HepG2 (cell line): ENCODE data around the gene GLYR1. TPM values are rescaled to one million over a fixed set of nuclear protein-coding genes. Genes with fewer than 3 reads are reported as not detected.

Experiments used
- FOXO4 ChIP-seq: sonication (generic); formaldehyde crosslinking; conservative IDR thresholded peaks from 2 replicates; pipeline ENCODE4 v1.8.1; 2023; ENCODE audit warnings: missing genetic modification reagents
- SOX13 ChIP-seq, 3 experiments: fragments of 450-650 bp in 1 of 3; sonication (generic) in 1 of 3; formaldehyde crosslinking in 1 of 3; IDR thresholded peaks in 2 of 3; conservative IDR thresholded peaks in 1 of 3; 2 replicates each; pipeline versions ENCODE4 v1.5.0 to v1.6.1; 2016 to 2020; ENCODE audit warnings: antibody characterized with exemption in 1 of 3, mild to moderate bottlenecking in 1 of 3, missing compliant biosample characterization in 1 of 3, missing genetic modification reagents in 1 of 3, moderate library complexity in 1 of 3
- ZNF407 ChIP-seq: sonication (generic); formaldehyde crosslinking; IDR thresholded peaks from one replicate; pipeline ENCODE4 v1.5.1; 2020; ENCODE audit warnings: mild to moderate bottlenecking, missing genetic modification reagents; ENCODE audit errors: not compliant biosample characterization
- ZNF530 ChIP-seq: sonication (generic); formaldehyde crosslinking; IDR thresholded peaks from 2 replicates; pipeline ENCODE4 v1.5.0; 2020; ENCODE audit warnings: low read depth, mild to moderate bottlenecking, missing genetic modification reagents
- ZNF546 ChIP-seq: sonication (generic); formaldehyde crosslinking; conservative IDR thresholded peaks from 2 replicates; pipeline ENCODE4 v1.8.1; 2023; ENCODE audit warnings: mild to moderate bottlenecking, missing genetic modification reagents
- ZNF616 ChIP-seq: sonication (generic); formaldehyde crosslinking; IDR thresholded peaks from 2 replicates; pipeline ENCODE4 v1.5.0; 2020; ENCODE audit warnings: low read depth, mild to moderate bottlenecking, missing genetic modification reagents
- ZNF749 ChIP-seq: sonication (generic); formaldehyde crosslinking; IDR thresholded peaks from 2 replicates; pipeline ENCODE4 v1.8.0; 2022; ENCODE audit warnings: mild to moderate bottlenecking, missing genetic modification reagents, moderate library complexity, borderline replicate concordance
- polyA plus RNA-seq, 8 experiments: library from polyadenylated mRNA; depleted of rRNA in 3 of 8; stranded (reverse) in 7 of 8; unstranded in 1 of 8; fragments of >200 nt; fragmentation: Illumina TruSeq in 4 of 8; extraction: Trizol in 4 of 8; gene quantifications; 2 replicates each; pipeline versions ENCODE4 v1.2.1 to v1.2.3, GENCODE V29; 2011 to 2016; ENCODE audit warnings: low read depth in 4 of 8, missing spikeins in 1 of 8, mixed read lengths in 1 of 8; ENCODE audit not compliant: insufficient read depth in 1 of 8
- total RNA-seq, 5 experiments: library from RNA; depleted of rRNA; stranded (reverse); fragments of >200 nt; fragmentation: Illumina TruSeq; extraction: Trizol; gene quantifications; 2 replicates each; pipeline ENCODE4 v1.2.3, GENCODE V29; 2016; ENCODE audit warnings: low read depth in 1 of 5

Gene GLYR1
- total and polyA plus RNA-seq, 2 of the 13 experiments (the other 11 are each of a cell fraction or from before 2014, with no cell fraction given) = 28.3 to 48.7 TPM

GRCh38 chr16:4754865-4755264, 92.2 kb downstream of the GLYR1 start (continued):
- TF ChIP-seq SOX13 (IDR thresholded peaks at IDR 0.05) = no peak
- TF ChIP-seq SOX13 (CRISPR knock-in tag; conservative IDR thresholded peaks at IDR 0.05 in 1 of 2, IDR thresholded peaks at IDR 0.05 in 1 of 2) = no peak
- TF ChIP-seq ZNF546 (CRISPR knock-in tag) = no peak
- no peak for TF ChIP-seq ZNF616 (CRISPR knock-in tag)
- TF ChIP-seq ZNF749 = no peak
- no peak for TF ChIP-seq FOXO4 (CRISPR knock-in tag)
- TF ChIP-seq ZNF530 (CRISPR knock-in tag) = no peak
- no peak for TF ChIP-seq ZNF407
